T-helper 2 cell treated with Interferon-gamma antibody and Interleukin-4, amounts not matched to agents 100 ng/mL and 5 ng/mL, for 36 hours (primary cell): ENCODE measurements around the gene GK. TPM values are rescaled to one million over a fixed set of nuclear protein-coding genes. Genes with fewer than 3 reads are reported as not detected.
"Not testable (repeated sequence)": the region's sequence is repeated elsewhere in the genome, so short reads cannot be mapped to it uniquely, and the experiment has no call there.

ENCODE experiments used
- intact Hi-C: fragments of 100-400 bp; cut with micrococcal nuclease; formaldehyde crosslinking; loops from one replicate; pipeline ENCODE4 v1.15.1; 2023
- total RNA-seq: library from RNA; stranded (reverse); gene quantifications from 2 replicates; pipeline ENCODE4 v1.2.3, GENCODE V29; 2022

The GK gene
- total RNA-seq, 1 donor from 2014 or later: 38.1 TPM

DNA sequence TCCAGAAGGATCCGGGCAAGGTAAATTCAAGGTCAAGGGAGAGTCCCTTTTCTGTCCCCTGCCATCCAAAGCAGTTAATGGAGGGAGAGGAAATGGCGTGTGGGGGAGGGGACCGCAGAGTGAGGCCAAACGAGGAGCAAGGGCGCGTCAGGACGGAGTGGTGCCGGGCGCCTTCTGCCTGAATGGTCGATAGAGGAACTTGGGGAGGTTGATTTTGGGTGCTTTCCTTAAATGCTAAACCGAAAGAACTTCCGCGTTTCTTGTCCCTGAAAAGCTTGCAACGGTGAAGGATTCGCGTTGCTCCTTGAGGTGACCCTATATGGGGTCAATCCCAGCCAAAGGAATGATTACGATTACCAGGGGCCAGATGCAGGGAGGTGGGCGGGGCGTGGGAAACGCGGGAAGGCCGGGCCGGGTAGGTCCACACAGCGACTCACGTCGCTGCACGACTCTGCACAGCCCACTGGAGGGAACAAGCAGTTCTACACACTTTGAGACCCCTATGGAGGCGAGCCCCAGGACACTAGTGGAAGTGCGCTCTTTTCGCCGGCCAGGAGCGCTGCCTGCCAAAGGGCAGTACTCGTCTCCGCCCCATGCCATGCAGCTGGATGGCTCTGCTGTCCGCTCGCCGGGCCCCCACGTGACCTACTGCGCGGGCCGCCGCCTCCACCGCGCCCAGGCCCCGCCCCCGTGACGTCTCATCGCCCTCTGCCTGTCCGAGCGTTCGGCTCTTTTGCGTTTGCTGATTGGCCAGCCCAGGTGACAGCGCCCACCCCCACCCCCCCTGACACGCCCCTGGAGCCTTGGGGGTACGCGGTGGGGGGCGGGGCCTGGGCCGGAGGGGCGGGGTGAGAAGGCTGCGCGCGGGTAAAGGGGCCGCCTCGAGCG is 452 bp upstream of the GK start:
- intact Hi-C loops: loop anchor here (1.0 to 5.0 kb wide), 4 partner anchors 61 to 237 kb away; partner anchors contain the start of genes TAB3 and TASL

DNA sequence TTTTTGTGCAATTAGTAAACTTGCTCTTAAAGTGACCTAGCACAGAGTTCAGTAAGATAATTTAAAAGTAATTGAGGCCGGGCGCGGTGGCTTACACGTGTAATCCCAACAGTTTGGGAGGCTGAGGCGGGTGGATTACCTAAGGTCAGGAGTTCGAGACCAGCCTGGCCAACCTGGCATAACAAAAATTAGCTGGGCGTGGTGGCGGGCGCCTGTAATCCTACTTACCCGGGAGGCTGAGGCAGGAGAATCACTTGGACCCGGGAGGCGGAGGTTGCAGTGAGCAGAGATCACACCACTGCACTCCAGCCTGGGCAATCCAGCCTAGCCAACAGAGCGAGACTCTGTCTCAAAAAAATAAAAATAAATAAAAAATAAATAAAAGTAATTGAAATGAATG is 1.2 kb downstream of the GK start:
- intact Hi-C loops: loop anchor here (5.0 kb wide), 1 partner anchor 178 kb away; no protein-coding TSS in a partner anchor

DNA sequence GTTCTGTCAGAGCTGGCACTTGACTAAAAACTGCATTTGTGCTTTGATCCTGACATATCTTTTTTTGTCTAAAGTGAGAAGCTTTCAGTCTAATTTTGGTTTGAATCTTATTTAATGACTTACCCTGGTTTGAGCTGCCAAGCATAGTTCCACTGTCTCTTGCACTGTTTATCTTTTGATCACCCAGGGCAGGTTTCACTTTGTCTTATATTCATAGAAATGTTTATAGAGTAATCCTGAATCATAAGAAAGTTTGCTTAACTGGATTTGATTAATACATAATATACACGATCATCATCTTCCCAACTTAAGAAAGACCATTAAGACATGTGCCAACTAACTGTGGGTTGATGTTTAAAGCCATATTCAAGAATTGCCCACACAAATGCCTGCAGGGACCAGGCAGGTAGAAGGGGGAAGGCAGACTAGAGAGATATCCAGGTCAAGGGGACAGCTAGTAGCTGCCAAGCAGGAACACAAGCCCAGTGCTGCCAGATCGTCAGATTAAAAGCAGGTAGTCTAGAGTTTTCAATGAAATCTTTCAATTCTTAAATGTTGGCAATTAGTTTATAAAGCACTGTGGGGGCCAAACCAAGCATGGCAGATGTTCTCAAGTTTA is 1.9 kb downstream of the GK start:
- intact Hi-C loops: loop anchor here (5.0 kb wide), 2 partner anchors 42 to 177 kb away; no protein-coding TSS in a partner anchor

DNA sequence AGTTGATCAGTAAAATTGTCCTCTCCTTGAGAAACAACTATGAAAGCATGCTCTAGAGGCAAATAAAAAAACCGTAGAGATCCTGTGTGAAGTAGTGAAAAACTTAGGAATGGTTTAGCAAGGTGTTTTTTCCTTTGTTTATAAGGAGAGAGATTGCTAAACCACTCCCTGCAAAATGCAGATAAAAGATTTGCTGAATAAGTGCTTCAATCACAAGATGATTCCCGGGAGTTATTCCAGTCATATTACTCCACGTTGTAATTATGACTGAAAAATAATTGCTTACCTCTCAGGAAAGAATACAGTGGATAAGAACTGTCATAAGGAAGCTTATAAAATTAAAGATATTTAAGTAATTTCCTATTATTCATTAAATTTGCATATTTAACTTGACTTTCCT is 2.8 kb downstream of the GK start:
- intact Hi-C loops: loop anchor here (5.0 kb wide), 1 partner anchor 41 kb away; no protein-coding TSS in a partner anchor

DNA sequence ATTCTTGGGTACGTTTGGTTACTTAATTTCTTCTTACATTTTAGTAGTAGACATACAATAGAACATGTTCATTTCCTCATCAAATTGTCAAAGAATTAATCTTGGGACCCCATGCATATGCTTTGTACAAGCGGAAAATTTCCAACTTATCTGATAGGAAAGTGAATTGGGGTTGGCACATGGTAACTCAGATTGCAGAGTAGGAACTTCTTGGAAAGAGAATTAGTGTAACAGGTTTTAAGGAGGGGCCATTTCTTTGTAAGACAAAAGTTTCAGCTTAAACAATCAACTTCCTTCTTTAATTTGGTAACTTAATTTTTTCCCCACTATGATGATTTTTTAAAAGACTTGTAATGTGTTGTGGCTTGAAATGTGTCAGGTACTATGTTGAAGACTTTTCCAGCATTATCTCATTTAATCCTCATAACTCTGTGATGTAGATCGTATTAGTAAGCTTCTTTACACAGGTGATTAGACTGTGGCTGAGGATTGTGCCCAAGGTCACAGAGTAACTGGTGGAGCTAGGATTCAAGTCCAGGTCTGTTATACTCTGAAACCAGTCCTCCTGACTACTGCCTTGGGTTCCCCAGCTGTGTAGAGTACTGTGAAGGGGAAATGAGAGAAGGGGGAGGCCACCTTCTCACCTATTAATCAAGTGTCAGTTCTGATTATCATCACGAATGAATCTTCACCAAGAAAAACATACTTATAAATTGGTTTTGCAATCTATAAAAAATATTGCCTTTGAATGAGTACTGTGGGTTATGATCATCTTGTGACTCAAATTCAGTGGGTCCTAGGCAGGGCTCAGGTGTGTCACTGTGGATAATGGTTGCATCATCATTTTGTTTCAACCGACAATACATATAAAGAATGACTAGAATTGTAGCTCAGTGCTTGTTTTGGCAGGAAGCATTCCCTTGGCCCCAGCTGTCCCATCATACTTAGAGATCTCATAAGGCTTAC is 4.3 kb downstream of the GK start:
- intact Hi-C loops: loop anchor here (5.0 kb wide), 1 partner anchor 40 kb away; no protein-coding TSS in a partner anchor

DNA sequence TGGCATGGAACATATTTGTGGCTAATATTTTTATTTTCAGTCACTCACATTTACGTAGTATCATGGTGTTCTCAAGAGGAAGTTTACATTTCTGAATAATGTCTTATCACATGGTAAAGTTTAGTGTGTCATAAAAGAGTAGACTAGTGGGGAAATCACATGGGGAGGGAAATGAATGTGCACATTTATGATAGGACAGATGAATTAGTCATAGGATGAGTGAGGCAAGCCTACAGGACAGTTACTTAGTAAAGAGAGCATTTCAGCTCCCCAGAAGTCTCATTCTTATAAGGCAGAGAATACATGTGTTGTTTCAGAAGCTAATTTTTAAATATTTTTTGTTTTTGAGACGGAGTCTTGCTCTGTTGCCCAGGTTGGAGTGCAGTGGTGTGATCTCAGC is 6.2 kb downstream of the GK start:
- intact Hi-C loops: loop anchor here (1.0 to 5.0 kb wide), 2 partner anchors 9 to 38 kb away; no protein-coding TSS in a partner anchor

DNA sequence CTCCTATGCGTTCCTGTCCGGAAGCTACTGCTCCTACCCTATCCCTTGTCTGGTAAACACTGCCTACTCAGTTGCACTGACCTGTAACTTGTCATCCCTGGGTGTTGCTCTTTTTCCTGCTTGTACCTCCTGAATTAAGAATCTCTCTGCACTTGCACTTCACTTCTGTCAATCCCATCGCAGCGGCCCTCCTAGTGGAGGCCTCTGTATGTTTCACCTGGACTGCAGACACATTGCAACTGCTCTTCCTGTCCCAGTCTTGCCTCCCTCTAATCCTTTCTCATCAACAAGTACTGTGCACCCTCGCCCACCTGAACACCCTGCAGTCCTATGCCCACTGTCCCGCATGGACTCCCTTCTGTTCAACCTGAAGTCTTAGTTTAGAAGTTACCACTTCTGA is 8.0 kb downstream of the GK start:
- intact Hi-C loops: no loop called here

DNA sequence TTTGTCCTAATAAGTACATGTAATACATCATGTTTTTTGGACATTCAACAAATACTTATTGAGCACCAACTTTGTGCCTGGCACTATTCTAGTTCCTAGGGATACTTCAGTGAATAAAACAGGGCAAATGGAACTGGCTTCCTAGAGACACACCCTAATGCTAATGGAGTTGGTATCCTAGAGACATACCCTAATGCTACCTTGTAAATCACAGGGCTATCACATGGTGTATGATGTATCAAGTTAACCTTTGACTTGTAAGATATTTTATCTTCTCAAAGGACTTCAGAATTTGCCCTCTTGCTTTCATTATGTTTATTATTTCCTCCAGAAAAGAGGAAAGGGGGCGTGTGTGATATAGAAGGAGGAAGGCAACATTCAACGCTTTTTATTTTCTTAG is 10.1 kb downstream of the GK start:
- intact Hi-C loops: no loop called here

DNA sequence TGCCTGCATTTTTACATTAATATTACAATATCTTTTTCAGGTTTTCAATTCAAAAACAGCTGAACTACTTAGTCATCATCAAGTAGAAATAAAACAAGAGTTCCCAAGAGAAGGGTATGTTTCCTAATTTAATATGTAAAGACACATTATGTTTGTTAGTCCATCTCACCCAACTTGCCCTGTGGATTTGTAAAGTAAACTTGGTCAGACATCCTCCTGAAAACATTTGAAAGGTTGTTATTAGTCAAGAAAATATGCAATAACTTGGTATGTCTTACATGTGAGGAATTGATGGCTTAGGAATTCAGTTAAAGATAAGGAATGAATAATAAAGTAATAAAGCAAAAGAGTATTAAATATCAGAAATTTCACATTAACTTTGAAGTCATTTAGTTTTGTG is 12.2 kb downstream of the GK start:
- intact Hi-C loops: no loop called here

DNA sequence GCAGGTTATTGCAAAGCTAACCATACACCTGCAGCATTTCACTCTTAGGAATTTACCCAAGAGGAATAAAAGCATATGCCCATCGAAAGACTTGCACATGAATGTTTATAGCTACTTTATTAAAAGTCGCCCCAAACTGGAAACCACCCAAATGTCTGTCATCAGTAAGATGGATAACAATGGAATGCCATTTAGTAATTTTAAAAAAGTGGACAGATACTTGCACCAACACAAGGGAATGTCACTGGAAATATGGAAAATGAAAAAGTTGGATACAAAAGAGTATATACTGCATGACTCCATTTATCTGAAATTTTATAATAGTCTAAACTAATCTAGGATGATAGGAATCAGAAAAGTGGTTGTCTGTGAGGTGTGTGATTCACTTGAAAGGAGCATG is 12.9 kb downstream of the GK start:
- intact Hi-C loops: no loop called here

DNA sequence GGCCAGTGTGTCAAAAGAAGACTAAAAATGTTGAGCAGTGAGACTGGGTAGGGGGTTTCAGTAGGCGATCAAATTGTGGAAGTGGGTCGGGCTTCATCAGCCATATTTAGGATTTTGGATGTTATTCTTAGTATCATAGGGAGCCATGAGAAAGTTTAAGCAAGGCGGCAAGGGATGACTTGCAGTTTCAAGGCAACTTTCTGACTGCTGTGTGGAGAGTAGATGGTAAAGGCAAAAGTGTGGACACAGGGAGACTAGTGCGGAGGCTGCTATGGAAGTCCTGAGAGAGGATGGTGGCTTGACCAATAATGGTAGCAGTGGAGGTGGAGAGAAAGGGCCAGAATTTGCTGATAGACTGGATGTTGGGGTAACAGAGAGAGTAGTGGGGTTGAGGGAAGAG is 15.4 kb downstream of the GK start:
- intact Hi-C loops: no loop called here

DNA sequence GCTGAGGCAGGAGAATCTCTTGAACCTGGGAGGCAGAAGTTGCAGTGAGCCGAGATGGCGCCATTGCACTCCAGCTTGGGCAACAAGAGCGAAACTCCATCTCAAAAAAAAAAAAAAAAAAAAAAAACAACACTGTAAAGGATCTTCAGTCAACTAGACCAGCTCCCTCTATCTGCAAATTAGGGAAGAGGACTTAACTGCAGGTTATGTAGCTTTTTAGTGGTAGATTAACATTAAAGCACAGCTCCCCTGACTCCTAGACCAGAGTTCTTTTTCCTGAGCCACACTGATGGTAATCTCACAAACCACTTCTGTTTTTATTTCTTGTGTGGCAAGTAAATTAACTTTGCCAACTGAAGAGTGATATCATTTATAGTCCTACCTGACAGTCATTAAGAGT is 18.0 kb downstream of the GK start:
- intact Hi-C loops: not testable (repeated sequence)

DNA sequence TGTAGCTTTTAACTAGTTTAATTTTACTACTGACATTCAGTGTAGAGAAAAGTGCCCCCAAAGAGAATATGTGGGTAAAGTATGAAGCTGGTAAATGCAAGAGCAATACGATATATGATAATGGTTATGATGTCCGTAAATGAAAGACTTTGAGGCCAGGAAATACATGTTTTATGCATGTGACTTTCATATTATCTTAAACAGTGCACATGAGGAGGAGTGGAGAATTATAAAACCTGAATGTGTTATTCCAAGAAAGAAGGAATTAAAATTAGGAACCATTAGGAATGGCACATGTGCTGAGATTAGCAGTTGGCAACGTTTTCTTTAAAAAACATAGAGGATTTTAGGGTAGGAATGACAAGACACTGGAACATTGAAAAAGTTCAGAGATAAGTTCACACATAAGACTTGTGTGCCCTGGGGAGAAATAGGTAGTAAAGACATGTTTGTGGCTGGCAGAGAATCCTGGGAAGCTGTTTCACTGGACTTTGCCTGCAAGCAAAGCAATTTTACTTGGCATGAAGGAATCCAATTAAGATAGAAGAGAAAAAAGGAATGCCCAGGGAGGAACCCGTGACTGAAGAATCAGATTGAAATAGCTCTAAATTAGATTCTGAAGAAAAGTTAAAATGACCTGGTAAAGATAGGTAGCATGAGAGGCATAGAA is 20.0 kb downstream of the GK start:
- intact Hi-C loops: no loop called here

DNA sequence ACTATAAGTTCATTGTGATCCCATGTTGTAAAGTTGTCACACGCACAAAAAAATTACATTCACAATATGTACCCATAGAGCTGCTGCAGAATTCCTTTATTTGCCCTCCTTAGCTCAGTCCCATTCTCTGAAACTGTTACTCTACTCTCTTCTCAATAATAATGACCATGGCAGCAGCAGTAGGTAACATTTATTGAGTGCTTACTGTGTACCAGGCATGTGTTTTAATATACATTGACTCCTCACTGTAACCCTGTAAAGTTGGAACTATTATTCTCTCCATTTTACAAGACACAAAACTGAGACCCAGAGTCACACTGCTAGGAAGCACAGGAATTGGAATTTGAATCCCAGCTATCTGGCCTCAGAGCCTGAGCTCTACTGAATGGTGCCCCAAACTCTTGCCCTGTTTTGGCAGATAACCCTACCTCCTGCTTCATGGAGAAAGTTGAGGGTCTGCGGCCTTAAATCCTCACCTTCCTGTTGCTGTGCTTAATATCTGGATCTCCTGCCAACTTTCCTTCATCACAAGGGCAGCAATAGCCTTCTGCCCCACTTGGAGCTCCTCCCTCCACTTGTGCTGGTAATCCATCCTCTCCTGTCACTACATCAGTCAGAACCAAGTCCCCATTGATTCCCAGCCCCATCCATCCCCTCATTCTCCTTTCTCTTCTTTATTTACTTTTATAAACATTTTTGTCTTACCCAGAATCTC is 20.8 kb downstream of the GK start:
- intact Hi-C loops: no loop called here

DNA sequence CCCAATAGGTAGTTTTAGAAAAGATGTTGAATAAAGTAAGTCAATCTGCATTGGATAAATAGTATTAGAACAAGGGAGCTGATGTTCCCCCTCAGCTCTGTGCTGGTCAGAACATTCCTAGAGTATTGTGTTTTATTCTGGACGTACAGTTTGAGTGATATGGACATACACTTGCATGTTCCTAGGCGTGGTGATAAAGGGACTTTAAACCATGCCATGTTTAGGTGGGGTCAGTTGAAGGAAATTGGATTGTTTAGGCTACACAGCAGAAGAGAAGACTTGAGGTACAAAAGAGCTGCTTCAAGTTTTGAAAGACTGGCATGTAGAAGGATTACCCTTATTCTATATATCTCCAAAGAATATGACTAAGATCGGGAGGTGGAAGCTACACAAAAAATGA is 21.6 kb downstream of the GK start:
- intact Hi-C loops: no loop called here

DNA sequence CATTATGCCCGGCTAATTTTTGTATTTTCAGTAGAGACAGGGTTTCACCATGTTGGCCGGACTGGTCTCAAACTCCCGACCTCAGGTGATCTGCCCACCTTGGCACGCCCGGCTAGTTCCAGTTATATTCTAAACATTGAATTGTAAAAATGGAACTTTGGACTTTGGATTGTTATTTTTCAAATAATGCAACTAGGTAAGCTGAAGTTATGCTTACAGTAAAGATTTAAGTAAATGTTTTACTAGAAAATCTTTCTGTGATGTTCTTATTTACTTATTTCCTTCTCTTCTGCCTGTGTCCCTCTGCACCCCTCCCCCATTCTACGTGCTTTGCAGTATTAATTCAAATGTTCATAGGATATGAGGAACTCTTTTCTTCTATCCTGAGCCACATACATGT is 26.1 kb downstream of the GK start:
- intact Hi-C loops: no loop called here

DNA sequence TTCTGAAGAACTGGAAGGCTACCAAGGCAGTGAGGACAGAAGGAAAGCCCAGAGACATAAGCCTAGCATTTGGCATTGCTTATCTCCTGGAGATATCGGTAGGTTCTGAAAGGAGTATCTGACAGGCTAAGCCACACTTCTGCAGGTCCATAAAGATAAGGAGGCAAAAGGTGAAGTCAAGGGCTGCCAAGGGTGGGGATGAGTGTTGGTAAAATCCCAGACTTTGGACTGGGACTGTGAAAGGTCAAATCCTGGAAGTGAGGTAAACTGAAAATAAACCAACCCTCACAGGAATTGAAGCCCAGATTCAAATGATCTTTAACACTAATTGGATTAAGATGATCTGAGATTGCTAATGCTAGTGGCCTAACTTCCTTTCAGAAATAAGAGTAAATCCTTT is 27.4 kb downstream of the GK start:
- intact Hi-C loops: no loop called here

DNA sequence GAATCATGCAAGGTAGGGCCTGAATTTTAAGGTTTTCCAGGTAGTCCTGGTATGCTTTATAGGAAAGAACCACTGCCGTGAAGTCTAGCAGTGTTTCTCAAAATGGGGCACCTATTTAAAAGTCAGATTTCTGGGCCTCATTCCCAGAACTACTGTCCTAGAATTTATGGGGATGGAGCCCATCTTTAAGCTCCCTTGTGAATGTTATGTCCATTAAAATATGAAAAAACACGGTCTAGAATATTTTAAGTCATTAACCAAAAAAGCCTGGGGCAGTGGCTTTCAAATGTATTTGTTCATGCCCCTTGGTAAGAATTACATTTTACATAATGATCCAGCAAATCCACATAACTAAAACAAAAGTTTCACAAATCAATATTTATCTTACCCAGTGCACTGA is 35.4 kb downstream of the GK start:
- intact Hi-C loops: no loop called here

DNA sequence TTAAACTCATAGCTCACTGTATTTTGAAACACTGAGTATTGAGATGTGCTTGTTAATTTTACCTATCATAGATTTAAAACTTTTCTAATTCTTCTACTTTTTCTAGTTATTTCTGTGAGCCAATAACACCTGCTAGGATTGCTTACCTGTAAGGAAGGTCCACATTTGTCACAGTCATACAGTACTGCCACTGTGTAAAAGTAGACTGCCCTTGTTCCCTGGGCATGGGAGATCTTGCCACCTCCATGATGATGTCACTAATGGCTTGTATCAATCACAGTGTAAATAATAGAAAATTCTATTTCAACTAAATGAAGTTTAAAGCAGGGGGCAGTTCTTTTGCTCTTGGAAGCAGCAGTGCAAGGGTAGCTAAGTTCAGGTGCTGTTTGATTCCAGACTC is 35.9 kb downstream of the GK start:
- intact Hi-C loops: no loop called here

DNA sequence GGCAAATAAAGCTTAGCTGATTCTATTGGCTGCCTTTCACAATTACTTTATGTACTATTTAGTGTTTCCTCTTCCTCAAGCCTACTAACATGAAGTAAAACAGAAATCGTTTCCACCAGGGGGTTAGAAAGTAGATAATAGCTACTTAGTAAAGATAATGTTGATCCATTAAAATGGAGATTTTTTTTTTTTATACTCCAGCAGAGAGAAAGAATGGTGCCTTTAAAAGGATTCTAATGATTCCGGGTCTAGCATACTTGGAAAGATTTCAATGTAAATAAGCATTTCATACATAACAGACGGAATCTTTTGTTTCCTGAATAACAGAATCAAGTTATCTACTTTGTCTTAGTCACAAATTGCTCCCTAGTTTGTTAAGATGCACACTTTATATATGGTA is 37.1 kb downstream of the GK start:
- intact Hi-C loops: no loop called here
